ENCODE data around the gene EP400. TPM values are rescaled to one million over a fixed set of nuclear protein-coding genes. Genes with fewer than 3 reads are reported as not detected.

EP400 gene
- total RNA-seq, 1 experiment from 2014 or later = 80.1 TPM

GRCh38 chr12:131941116-131941986 lies 8.4 kb upstream of the EP400 start:
- H3K36me3 ChIP-seq (ENCODE audit: insufficient read depth, low read length, poor library complexity, severe bottlenecking) = peaks cover 61% of the 10 kb centered on the region
- no peaks in the 10 kb centered on the region for H3K9me3 ChIP-seq (ENCODE audit: low read depth, low read length, poor library complexity, severe bottlenecking)
- H3K27ac ChIP-seq (ENCODE audit: low read depth, low read length, poor library complexity, severe bottlenecking) = no peak overlapping the region
- no peaks in the 10 kb centered on the region for H3K4me1 ChIP-seq (ENCODE audit: insufficient read depth, low read length, poor library complexity, severe bottlenecking)
- no peak overlapping the region for H3K4me3 ChIP-seq (ENCODE audit: low read depth, low read length, poor library complexity, severe bottlenecking)
- intact Hi-C loops (cut with micrococcal nuclease; ENCODE audit: unreplicated experiment) = no loop called here
- BruUV-seq (replicated peaks) = no TSS peak
- no peak for DNase-seq (ENCODE audit: low spot score)
- POLR2A ChIA-PET (ENCODE audit: low non-redundant PET) = no interaction called here
- CTCF ChIA-PET = no interaction called here
- H3K27me3 ChIP-seq (replicated peaks; ENCODE audit: insufficient read depth, low read depth, low read length, poor library complexity) = no peaks in the 10 kb centered on the region
- TF ChIP-seq CTCF (conservative IDR thresholded peaks at IDR 0.05; ENCODE audit: low read depth, low read length) = no peak
- TF ChIP-seq EZH2 (IDR thresholded peaks at IDR 0.05; ENCODE audit: borderline replicate concordance, low read depth, low read length, poor library complexity, severe bottlenecking) = no peak

- BruUV-seq (replicated peaks) = no TSS peak
- ChIA-PET CTCF (no interaction called here), POLR2A (ENCODE audit: low non-redundant PET) (no interaction called here)
- no peak overlapping the region for H3K4me3 ChIP-seq (ENCODE audit: low read depth, low read length, poor library complexity, severe bottlenecking)
- intact Hi-C loops (cut with micrococcal nuclease; ENCODE audit: unreplicated experiment) = no loop called here
- H3K4me1 ChIP-seq (ENCODE audit: insufficient read depth, low read length, poor library complexity, severe bottlenecking) = no peaks in the 10 kb centered on the region
- TF ChIP-seq EZH2 (IDR thresholded peaks at IDR 0.05; ENCODE audit: borderline replicate concordance, low read depth, low read length, poor library complexity, severe bottlenecking) (no peak), CTCF (conservative IDR thresholded peaks at IDR 0.05; ENCODE audit: low read depth, low read length) (no peak)
- H3K36me3 ChIP-seq (ENCODE audit: insufficient read depth, low read length, poor library complexity, severe bottlenecking) = peaks cover 55% of the 10 kb centered on the region
- DNase-seq (ENCODE audit: low spot score) = no peak
- no peak overlapping the region for H3K27ac ChIP-seq (ENCODE audit: low read depth, low read length, poor library complexity, severe bottlenecking)
- H3K27me3 ChIP-seq (replicated peaks; ENCODE audit: insufficient read depth, low read depth, low read length, poor library complexity) = no peaks in the 10 kb centered on the region
- no peaks in the 10 kb centered on the region for H3K9me3 ChIP-seq (ENCODE audit: low read depth, low read length, poor library complexity, severe bottlenecking)
These were observed 7.8 kb upstream of the EP400 start for GRCh38 chr12:131941987-131942341.

- Histone ChIP-seq H3K9me3 (ENCODE audit: low read depth, low read length, poor library complexity, severe bottlenecking) (no peaks in the 10 kb centered on the region), H3K4me1 (ENCODE audit: insufficient read depth, low read length, poor library complexity, severe bottlenecking) (no peaks in the 10 kb centered on the region), H3K27me3 (replicated peaks; ENCODE audit: insufficient read depth, low read depth, low read length, poor library complexity) (no peaks in the 10 kb centered on the region), H3K36me3 (ENCODE audit: insufficient read depth, low read length, poor library complexity, severe bottlenecking) (peaks cover 52% of the 10 kb centered on the region), H3K4me3 (ENCODE audit: low read depth, low read length, poor library complexity, severe bottlenecking) (no peak overlapping the region), H3K27ac (ENCODE audit: low read depth, low read length, poor library complexity, severe bottlenecking) (no peak overlapping the region)
- CTCF ChIA-PET = no interaction called here
- intact Hi-C loops (cut with micrococcal nuclease; ENCODE audit: unreplicated experiment) = no loop called here
- POLR2A ChIA-PET (ENCODE audit: low non-redundant PET) = interaction anchor here (0.6 kb wide), 1 partner anchor 50 kb away, joined by 3 read pairs; no protein-coding TSS in a partner anchor
- TF ChIP-seq EZH2 (IDR thresholded peaks at IDR 0.05; ENCODE audit: borderline replicate concordance, low read depth, low read length, poor library complexity, severe bottlenecking) (no peak), CTCF (conservative IDR thresholded peaks at IDR 0.05; ENCODE audit: low read depth, low read length) (no peak)
- BruUV-seq (replicated peaks) = no TSS peak
- no peak for DNase-seq (ENCODE audit: low spot score)
These were observed 7.1 kb upstream of the EP400 start for GRCh38 chr12:131942671-131943070.
